Adrenal gland (tissue), 12 donors: ENCODE measurements around the gene NPAS1. TPM values are rescaled to one million over a fixed set of nuclear protein-coding genes. Genes with fewer than 3 reads are reported as not detected.

Experiments
- DNase-seq, 7 donors: peaks; one replicate each; pipeline ENCODE4 v3.0.0-alpha.2; 2019 to 2020
- H3K27ac ChIP-seq, 5 donors: fragments of 200-600 bp; sonication (generic) in 4 of 5; 1 replicate in 3 of 5; 2 replicates in 2 of 5; pipeline versions ENCODE4 v1.5.1 to v1.8.0; 2016 to 2020; ENCODE audit warnings: mild to moderate bottlenecking in 1 of 5
- H3K27me3 ChIP-seq: fragments of 200-600 bp; 2 replicates; pipeline ENCODE4 v1.8.0; 2021
- H3K36me3 ChIP-seq, 2 donors: fragments of 200-600 bp; replicated peaks in 1 of 2; 1 replicate in 1 of 2; 2 replicates in 1 of 2; pipeline versions ENCODE4 v1.5.1 to v1.8.0; 2018 to 2022
- H3K4me1 ChIP-seq, 2 donors: fragments of 200-600 bp; replicated peaks in 1 of 2; 1 replicate in 1 of 2; 2 replicates in 1 of 2; pipeline versions ENCODE4 v1.5.1 to v1.8.0; 2018 to 2021
- H3K4me3 ChIP-seq, 4 donors: fragments of 200-600 bp; sonication (generic) in 3 of 4; one replicate each; pipeline ENCODE4 v1.5.1; 2016 to 2018
- H3K9me3 ChIP-seq, 3 donors: fragments of 200-600 bp; sonication (generic) in 1 of 3; replicated peaks in 1 of 3; 1 replicate in 2 of 3; 2 replicates in 1 of 3; pipeline versions ENCODE4 v1.5.1 to v1.8.0; 2016 to 2021
- CTCF ChIP-seq, 6 experiments: fragments of 450-650 bp in 4 of 6; fragments of 200-600 bp in 2 of 6; sonication (generic) in 1 of 6; IDR thresholded peaks; 1 replicate in 5 of 6; 2 replicates in 1 of 6; pipeline versions ENCODE4 v1.5.1 to v1.8.0; 2016 to 2021; ENCODE audit warnings: antibody characterized with exemption in 6 of 6, mild to moderate bottlenecking in 2 of 6, moderate library complexity in 1 of 6
- POLR2A ChIP-seq, 2 donors: fragments of 450-650 bp; IDR thresholded peaks; one replicate each; pipeline ENCODE4 v1.6.1; 2017; ENCODE audit warnings: antibody characterized with exemption in 2 of 2, mild to moderate bottlenecking in 2 of 2, moderate library complexity in 1 of 2
- whole genome bisulfite sequencing, 4 donors: extraction: QIAGEN DNeasy Blood & Tissue Kit in 2 of 4; methylation state at CpG; one replicate each; pipeline versions ENCODE4 v1.1.5 to v1.1.7; 2013 to 2017; 5-methylcytosine and 5-hydroxymethylcytosine counted together
- intact Hi-C, 2 donors: fragments of 100-400 bp; cut with DNase I; formaldehyde crosslinking; loops; one replicate each; pipeline versions ENCODE4 v1.14.1 to v1.15.0; 2022 to 2023
- polyA plus RNA-seq, 3 donors: library from polyadenylated mRNA; stranded (reverse); fragments of 200-250 nt in 2 of 3; fragments of 350-450 nt in 1 of 3; fragmentation: Illumina TruSeq in 1 of 3; extraction: RNeasy Lipid Tissue Mini Kit (QIAGEN cat#74804) in 1 of 3; gene quantifications; one replicate each; pipeline ENCODE4 v1.2.3, GENCODE V29; 2013 to 2014
- total RNA-seq, 9 donors: library from RNA; depleted of rRNA in 4 of 9; stranded (reverse); fragments of >200 nt in 4 of 9; fragments of 120-200 nt in 1 of 9; fragmentation: NEBNext Ultra II Directional in 1 of 9; extraction: Animal tissue kit (Norgen Biotek cat#: 25700) in 1 of 9; gene quantifications; one replicate each; pipeline versions ENCODE4 v1.1.0 to v1.2.4, GENCODE V29; 2013 to 2023
- donor health status: healthy with polysubstance abuse.
- donor health status: Bipolar disorder and iron deficiency.
- donor health status: DM: yes; HTN: yes; CAD: no.
- donor health status: DM: no; HTN: no; CAD: no.
- donor health status: DM: no; HTN: no; CAD: no.
- donor health status: DM: yes; HTN: yes; CAD: no.

The NPAS1 gene
- total and polyA plus RNA-seq, 12 donors = 0.28 to 3.5 (median 0.84) TPM; not detected in 3

GRCh38 chr19:46999377-46999776 is 20.3 kb upstream of the NPAS1 start:
- peaks cover 0 to 31% of the 10 kb centered on the region in 2 donors for H3K36me3 ChIP-seq
- intact Hi-C loops = loop anchor here (10.0 kb wide), 2 partner anchors 235 to 245 kb away; no protein-coding TSS in a partner anchor
- TF ChIP-seq POLR2A (IDR thresholded peaks at IDR 0.05) (no peak), CTCF (IDR thresholded peaks at IDR 0.05) (no peak)

DNA sequence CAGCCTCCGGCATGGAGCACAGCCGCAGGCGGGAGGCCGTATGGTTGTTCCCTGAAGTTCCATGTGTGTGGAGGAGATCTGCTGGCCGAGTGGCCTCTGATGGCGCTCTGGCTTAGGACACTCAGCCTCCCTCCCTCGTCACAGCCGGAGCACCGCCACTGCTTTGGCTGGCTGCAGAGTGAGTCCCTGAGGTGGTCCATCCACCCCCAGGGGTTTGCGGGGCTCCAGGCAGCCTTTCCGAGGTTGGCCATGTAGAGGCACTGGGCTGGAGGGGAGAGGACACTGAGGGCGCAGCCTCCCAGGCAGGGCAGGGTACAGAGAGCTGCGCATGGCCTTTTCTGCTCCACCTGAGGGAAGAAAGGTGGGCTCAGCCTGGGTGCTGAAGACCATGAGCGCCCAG is 19.8 kb upstream of the NPAS1 start:
- Histone ChIP-seq H3K27me3 (no peaks in the 10 kb centered on the region), H3K9me3 (no peaks in the 10 kb centered on the region), H3K27ac (no peak overlapping the region), H3K4me1 (peaks cover 0 to 6% of the 10 kb centered on the region in 2 donors), H3K36me3 (peaks cover 0 to 31% of the 10 kb centered on the region in 2 donors), H3K4me3 (no peak overlapping the region)
- intact Hi-C loops = loop anchor here (10.0 kb wide), 2 partner anchors 235 to 245 kb away; no protein-coding TSS in a partner anchor
- TF ChIP-seq CTCF (IDR thresholded peaks at IDR 0.05) (no peak), POLR2A (IDR thresholded peaks at IDR 0.05) (no peak)
- no peak for DNase-seq
- 97 to 100% (median 98%) methylated on average over 9 to 14 of the region's 14 CpGs for WGBS, 4 donors

More at GRCh38 chr19:46999377-46999776, 20.3 kb upstream of the NPAS1 start:
- H3K4me1 ChIP-seq = peaks cover 0 to 5% of the 10 kb centered on the region in 2 donors
- H3K27me3 ChIP-seq = no peaks in the 10 kb centered on the region
- H3K9me3 ChIP-seq = no peaks in the 10 kb centered on the region
- H3K4me3 ChIP-seq = no peak overlapping the region
- no peak for DNase-seq
- WGBS, 4 donors = 93 to 100% (median 94%) methylated on average over 3 to 7 of the region's 7 CpGs
- no peak overlapping the region for H3K27ac ChIP-seq

GRCh38 chr19:47000373-47000772 is 19.3 kb upstream of the NPAS1 start:
- Histone ChIP-seq H3K4me1 (peaks cover 0 to 6% of the 10 kb centered on the region in 2 donors), H3K27ac (no peak overlapping the region), H3K9me3 (no peaks in the 10 kb centered on the region), H3K36me3 (peaks cover 0 to 31% of the 10 kb centered on the region in 2 donors), H3K4me3 (no peak overlapping the region), H3K27me3 (no peaks in the 10 kb centered on the region)
- intact Hi-C loops = no loop called here
- no peak for TF ChIP-seq POLR2A (IDR thresholded peaks at IDR 0.05)
- no peak for TF ChIP-seq CTCF (IDR thresholded peaks at IDR 0.05)
- DNase-seq = no peak
- WGBS, 4 donors = 92 to 99% (median 96%) methylated on average over 9 to 18 of the region's 18 CpGs

- peaks cover 0 to 31% of the 10 kb centered on the region in 2 donors for H3K36me3 ChIP-seq
- H3K27ac ChIP-seq = no peak overlapping the region
- peaks cover 0 to 6% of the 10 kb centered on the region in 2 donors for H3K4me1 ChIP-seq
- intact Hi-C loops = no loop called here
- H3K9me3 ChIP-seq = no peaks in the 10 kb centered on the region
- WGBS, 4 donors = 90 to 95% (median 95%) methylated on average over 9 to 11 of the region's 11 CpGs
- no peak for TF ChIP-seq POLR2A (IDR thresholded peaks at IDR 0.05)
- TF ChIP-seq CTCF (IDR thresholded peaks at IDR 0.05) = no peak
- H3K4me3 ChIP-seq = no peak overlapping the region
- H3K27me3 ChIP-seq = no peaks in the 10 kb centered on the region
- DNase-seq = no peak
Observed at GRCh38 chr19:47001584-47001983, 18.1 kb upstream of the NPAS1 start.
